CD4-positive, CD25-positive, alpha-beta regulatory T cell (primary cell): ENCODE measurements around the gene ABHD6. TPM values are rescaled to one million over a fixed set of nuclear protein-coding genes. Genes with fewer than 3 reads are reported as not detected.

ENCODE experiments used
- ATAC-seq, 2 donors: fragments of 150-1000 bp; cut with Tn5 transposase; one replicate each; pipeline ENCODE4 v1.10.0; 2021; ENCODE audit warnings: low read depth in 2 of 2, moderate number of reproducible peaks in 2 of 2, moderate library complexity in 1 of 2
- DNase-seq, 3 donors: peaks; one replicate each; pipeline versions ENCODE4 v3.0.0 to v3.0.0-alpha.2; 2012 to 2022; ENCODE audit warnings: mixed read lengths in 1 of 3
- H3K27ac ChIP-seq: one replicate; pipeline ENCODE4 v1.7.0; 2013; ENCODE audit warnings: mild to moderate bottlenecking, low read length; ENCODE audit not compliant: insufficient read depth, poor library complexity, severe bottlenecking
- H3K27me3 ChIP-seq: one replicate; pipeline ENCODE4 v1.7.0; 2013; ENCODE audit warnings: low read length; ENCODE audit not compliant: control insufficient read depth, insufficient read depth
- H3K36me3 ChIP-seq: one replicate; pipeline ENCODE4 v1.7.0; 2013; ENCODE audit warnings: mild to moderate bottlenecking, low read length, moderate library complexity; ENCODE audit not compliant: control insufficient read depth, insufficient read depth
- H3K4me1 ChIP-seq: 2 replicates; pipeline ENCODE4 v1.7.0; 2013; ENCODE audit warnings: mild to moderate bottlenecking, low read length; ENCODE audit not compliant: insufficient read depth, control insufficient read depth, poor library complexity, severe bottlenecking
- H3K4me3 ChIP-seq: one replicate; pipeline ENCODE4 v1.7.0; 2013; ENCODE audit warnings: low read depth, mild to moderate bottlenecking, low read length, moderate library complexity
- H3K9me3 ChIP-seq, 2 experiments: 1 replicate in 1 of 2; 2 replicates in 1 of 2; pipeline ENCODE4 v1.7.0; 2013; ENCODE audit warnings: low read length in 2 of 2, mild to moderate bottlenecking in 1 of 2, moderate library complexity in 1 of 2; ENCODE audit not compliant: control insufficient read depth in 2 of 2
- H3K27ac Mint-ChIP-seq, 3 donors: one replicate each; pipeline ENCODE4 v1.8.0; 2020 to 2022; ENCODE audit warnings: mild to moderate bottlenecking in 3 of 3, mixed read lengths in 3 of 3, moderate library complexity in 2 of 3
- H3K27me3 Mint-ChIP-seq: one replicate; pipeline ENCODE4 v1.8.0; 2022; ENCODE audit warnings: mild to moderate bottlenecking, mixed read lengths
- H3K36me3 Mint-ChIP-seq: one replicate; pipeline ENCODE4 v1.8.0; 2020; ENCODE audit warnings: mixed read lengths
- H3K4me1 Mint-ChIP-seq, 4 donors: one replicate each; pipeline ENCODE4 v1.8.0; 2020 to 2022; ENCODE audit warnings: mixed read lengths in 4 of 4, mild to moderate bottlenecking in 1 of 4
- H3K4me3 Mint-ChIP-seq, 4 donors: one replicate each; pipeline ENCODE4 v1.8.0; 2020 to 2022; ENCODE audit warnings: mild to moderate bottlenecking in 4 of 4, mixed read lengths in 4 of 4, moderate library complexity in 3 of 4
- H3K9me3 Mint-ChIP-seq, 7 donors: one replicate each; pipeline ENCODE4 v1.8.0; 2020 to 2022; ENCODE audit warnings: mixed read lengths in 7 of 7, mild to moderate bottlenecking in 3 of 7, moderate library complexity in 2 of 7
- polyA plus RNA-seq, 4 donors: library from polyadenylated mRNA; unstranded; fragments of 300-500 nt; fragmentation: Illumina TruSeq; gene quantifications; one replicate each; pipeline ENCODE4 v1.2.3, GENCODE V29; 2021
- total RNA-seq: library from RNA; stranded (reverse); gene quantifications from one replicate; pipeline ENCODE4 v1.2.3, GENCODE V29; 2022

ABHD6 gene
- total and polyA plus RNA-seq, 5 donors from 2014 or later, result 3.8 to 7.8 (median 4.7) TPM

GRCh38 chr3:58296843-58297242 lies 59.3 kb downstream of the ABHD6 start:
- Mint-ChIP-seq H3K4me1 (no peaks in the 10 kb centered on the region), H3K27ac (no peak overlapping the region), H3K4me3 (no peak overlapping the region), H3K27me3 (peaks cover 27% of the 10 kb centered on the region), H3K36me3 (peaks cover 12% of the 10 kb centered on the region), H3K9me3 (peaks cover 0 to 4% (median 1%) of the 10 kb centered on the region in 7 donors)
- Histone ChIP-seq H3K27me3 (peaks cover 7% of the 10 kb centered on the region), H3K9me3 (peaks cover 8 to 10% of the 10 kb centered on the region in 2 experiments), H3K36me3 (no peaks in the 10 kb centered on the region), H3K27ac (no peak overlapping the region), H3K4me3 (no peak overlapping the region), H3K4me1 (no peaks in the 10 kb centered on the region)
- DNase-seq, result no peak
- ATAC-seq, result no peak

GRCh38 chr3:58298190-58298589 lies 60.6 kb downstream of the ABHD6 start:
- DNase-seq, result no peak
- peaks cover 0 to 4% (median 1%) of the 10 kb centered on the region in 7 donors for H3K9me3 Mint-ChIP-seq
- H3K4me3 Mint-ChIP-seq, result no peak overlapping the region

GRCh38 chr3:58299075-58299474 lies 61.5 kb downstream of the ABHD6 start:
- Mint-ChIP-seq H3K4me1 (no peaks in the 10 kb centered on the region), H3K9me3 (peaks cover 0 to 4% (median 1%) of the 10 kb centered on the region in 7 donors), H3K27ac (no peak overlapping the region), H3K4me3 (no peak overlapping the region), H3K36me3 (peaks cover 1% of the 10 kb centered on the region), H3K27me3 (peaks cover 41% of the 10 kb centered on the region)
- Histone ChIP-seq H3K27me3 (peaks cover 10% of the 10 kb centered on the region), H3K36me3 (no peaks in the 10 kb centered on the region), H3K27ac (no peak overlapping the region), H3K4me1 (no peaks in the 10 kb centered on the region), H3K9me3 (peaks cover 9 to 11% of the 10 kb centered on the region in 2 experiments), H3K4me3 (no peak overlapping the region)
- no peak for ATAC-seq
- DNase-seq, result no peak

More at GRCh38 chr3:58298190-58298589, 60.6 kb downstream of the ABHD6 start:
- H3K4me3 ChIP-seq, result no peak overlapping the region
- no peak overlapping the region for H3K27ac Mint-ChIP-seq
- no peaks in the 10 kb centered on the region for H3K36me3 ChIP-seq
- H3K27ac ChIP-seq, result no peak overlapping the region
- H3K36me3 Mint-ChIP-seq, result peaks cover 9% of the 10 kb centered on the region
- no peaks in the 10 kb centered on the region for H3K4me1 ChIP-seq
- peaks cover 10% of the 10 kb centered on the region for H3K27me3 ChIP-seq
- ATAC-seq, result no peak
- H3K27me3 Mint-ChIP-seq, result peaks cover 35% of the 10 kb centered on the region
- H3K9me3 ChIP-seq, result peaks cover 9 to 11% of the 10 kb centered on the region in 2 experiments
- H3K4me1 Mint-ChIP-seq, result no peaks in the 10 kb centered on the region

GRCh38 chr3:58299839-58300516 lies 62.4 kb downstream of the ABHD6 start:
- Mint-ChIP-seq H3K27me3 (peaks cover 49% of the 10 kb centered on the region), H3K4me3 (peak overlapping the region in 1 of 4 donors; percentile 44), H3K27ac (no peak overlapping the region), H3K36me3 (no peaks in the 10 kb centered on the region), H3K4me1 (peaks cover 0 to 1% (median 0%) of the 10 kb centered on the region in 4 donors), H3K9me3 (peaks cover 0 to 4% (median 1%) of the 10 kb centered on the region in 7 donors)
- ATAC-seq (no peak), DNase-seq (peak in 2 of 3 donors; percentile 7 to 31)
- H3K4me3 ChIP-seq, result no peak overlapping the region
- H3K27me3 ChIP-seq, result peaks cover 10% of the 10 kb centered on the region
- H3K36me3 ChIP-seq, result no peaks in the 10 kb centered on the region
- H3K9me3 ChIP-seq, result peaks cover 9 to 11% of the 10 kb centered on the region in 2 experiments
- no peak overlapping the region for H3K27ac ChIP-seq
- no peaks in the 10 kb centered on the region for H3K4me1 ChIP-seq

- peaks cover 0 to 3% (median 1%) of the 10 kb centered on the region in 7 donors for H3K9me3 Mint-ChIP-seq
- Histone ChIP-seq H3K27ac (peak within 1 kb of the TSS; percentile 97), H3K36me3 (peaks cover 4% of the 10 kb centered on the region), H3K4me3 (peak within 1 kb of the TSS; percentile 96), H3K27me3 (peaks cover 8% of the 10 kb centered on the region), H3K4me1 (peaks cover 29% of the 10 kb centered on the region), H3K9me3 (peaks cover 8% of the 10 kb centered on the region in 2 experiments)
- peak within 1 kb of the TSS; percentile 97 to 100 (median 99) for H3K27ac Mint-ChIP-seq
- peaks cover 30% of the 10 kb centered on the region for H3K27me3 Mint-ChIP-seq
- peak; percentile 96 to 99 (median 99) for DNase-seq
- peak; percentile 90 to 94 for ATAC-seq
- peaks cover 7% of the 10 kb centered on the region for H3K36me3 Mint-ChIP-seq
- H3K4me3 Mint-ChIP-seq, result peak within 1 kb of the TSS; percentile 96 to 99 (median 98)
- peaks cover 11 to 54% (median 25%) of the 10 kb centered on the region in 4 donors for H3K4me1 Mint-ChIP-seq
These were observed 68.5 kb downstream of the ABHD6 start, which contains the start of the genes HTD2 and RPP14 for GRCh38 chr3:58305882-58306711. HTD2 (plus strand) TSS chr3:58306520; CDS start chr3:58317614, 11,094 bp downstream. RPP14 (plus strand) TSS chr3:58306245; CDS start chr3:58310330, 4,085 bp downstream.

GRCh38 chr3:58307639-58308215 lies 70.1 kb downstream of the ABHD6 start:
- peak overlapping the region in 2 of 3 donors; percentile 99 to 100 for H3K27ac Mint-ChIP-seq

GRCh38 chr3:58308728-58309127 lies 71.1 kb downstream of the ABHD6 start:
- Histone ChIP-seq H3K4me3 (peak overlapping the region; percentile 26), H3K36me3 (peaks cover 21% of the 10 kb centered on the region), H3K27me3 (no peaks in the 10 kb centered on the region), H3K4me1 (peaks cover 29% of the 10 kb centered on the region), H3K9me3 (no peaks in the 10 kb centered on the region), H3K27ac (no peak overlapping the region)
- Mint-ChIP-seq H3K27me3 (peaks cover 18% of the 10 kb centered on the region), H3K4me3 (peak overlapping the region in 3 of 4 donors; percentile 46 to 98 (median 96)), H3K4me1 (peaks cover 11 to 60% (median 27%) of the 10 kb centered on the region in 4 donors), H3K27ac (peak overlapping the region in 2 of 3 donors; percentile 65 to 100), H3K9me3 (peaks cover 0 to 2% (median 0%) of the 10 kb centered on the region in 7 donors), H3K36me3 (peaks cover 20% of the 10 kb centered on the region)
- DNase-seq (no peak), ATAC-seq (no peak)

More at GRCh38 chr3:58307639-58308215, 70.1 kb downstream of the ABHD6 start:
- ATAC-seq (no peak), DNase-seq (peak; percentile 29 to 81 (median 65))
- H3K9me3 ChIP-seq, result no peaks in the 10 kb centered on the region
- no peaks in the 10 kb centered on the region for H3K27me3 ChIP-seq
- peaks cover 0 to 2% (median 0%) of the 10 kb centered on the region in 7 donors for H3K9me3 Mint-ChIP-seq
- H3K27me3 Mint-ChIP-seq, result peaks cover 21% of the 10 kb centered on the region
- peak overlapping the region; percentile 96 to 99 (median 98) for H3K4me3 Mint-ChIP-seq
- peaks cover 29% of the 10 kb centered on the region for H3K4me1 ChIP-seq
- peak overlapping the region; percentile 97 for H3K27ac ChIP-seq
- H3K4me3 ChIP-seq, result peak overlapping the region; percentile 96
- H3K4me1 Mint-ChIP-seq, result peaks cover 11 to 55% (median 27%) of the 10 kb centered on the region in 4 donors
- peaks cover 16% of the 10 kb centered on the region for H3K36me3 Mint-ChIP-seq
- H3K36me3 ChIP-seq, result peaks cover 14% of the 10 kb centered on the region
